ENCODE results near the gene UQCR10. TPM values are rescaled to one million over a fixed set of nuclear protein-coding genes. Genes with fewer than 3 reads are reported as not detected.

The UQCR10 gene
- total RNA-seq, 2 experiments from 2014 or later = 86.4 to 89.5 TPM

DNA sequence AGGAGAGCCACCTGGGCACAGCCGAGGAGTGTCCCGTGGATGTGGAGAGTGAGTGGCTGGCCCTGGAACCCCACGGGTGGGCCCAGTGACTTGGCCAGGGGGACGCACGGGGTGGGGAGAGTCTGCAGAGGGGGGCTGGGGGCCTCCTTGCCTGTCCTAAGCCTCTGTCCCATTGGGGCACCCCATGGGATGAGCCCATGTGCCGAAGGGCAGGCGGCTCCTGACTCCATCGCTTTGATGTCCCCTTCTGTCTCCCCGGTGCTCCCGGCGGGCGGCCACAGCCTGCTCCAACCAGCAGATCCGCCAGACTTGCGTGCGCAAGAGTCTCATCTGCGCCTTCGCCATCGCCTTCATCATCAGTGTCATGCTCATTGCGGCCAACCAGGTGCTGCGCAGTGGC is 38.0 kb upstream of the UQCR10 start:
- Mint-ChIP-seq H3K4me1 (no peaks in the 10 kb centered on the region), H3K36me3 (ENCODE audit: low read depth) (no peaks in the 10 kb centered on the region), H3K27ac (no peak overlapping the region), H3K4me3 (no peak overlapping the region), H3K9me3 (no peaks in the 10 kb centered on the region), H3K27me3 (no peaks in the 10 kb centered on the region)
- ChIA-PET CTCF (no interaction called here), POLR2A (no interaction called here)
- no peak for DNase-seq

GRCh38 chr22:29731058-29731850 is 35.9 kb upstream of the UQCR10 start:
- Mint-ChIP-seq H3K27me3 (no peaks in the 10 kb centered on the region), H3K4me1 (no peaks in the 10 kb centered on the region), H3K36me3 (ENCODE audit: low read depth) (no peaks in the 10 kb centered on the region), H3K27ac (no peak overlapping the region), H3K9me3 (no peaks in the 10 kb centered on the region), H3K4me3 (no peak overlapping the region)
- CTCF ChIA-PET = no interaction called here
- no peak for DNase-seq
- POLR2A ChIA-PET = no interaction called here

DNA sequence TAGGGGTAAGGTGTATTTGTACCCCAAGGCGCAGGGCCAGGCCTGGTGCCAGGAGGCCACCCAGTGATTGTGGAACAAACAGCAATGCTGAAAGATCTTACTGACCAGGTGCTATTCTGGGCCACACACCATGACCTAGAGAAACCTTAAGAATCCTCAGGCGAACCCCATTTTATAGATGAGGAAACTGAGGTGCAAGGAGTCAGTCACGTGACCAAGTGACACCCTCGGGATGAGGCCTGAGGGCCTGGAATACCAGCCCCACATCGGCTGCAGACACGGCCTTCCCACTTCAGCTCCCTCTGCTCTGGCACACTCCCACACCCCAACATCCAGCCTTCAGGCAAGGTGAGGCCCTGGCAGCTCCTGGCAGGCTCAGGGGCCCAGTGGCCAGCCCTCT is 34.3 kb upstream of the UQCR10 start:
- H3K27me3 Mint-ChIP-seq = no peaks in the 10 kb centered on the region
- no peak overlapping the region for H3K4me3 Mint-ChIP-seq
- H3K36me3 Mint-ChIP-seq (ENCODE audit: low read depth) = no peaks in the 10 kb centered on the region
- H3K4me1 Mint-ChIP-seq = no peaks in the 10 kb centered on the region
- ChIA-PET POLR2A (interaction anchor here (0.6 kb wide), 1 partner anchor 144 kb away, joined by 3 read pairs; no protein-coding TSS in a partner anchor), CTCF (interaction anchor here (0.9 kb wide), 1 partner anchor 31 kb away, joined by 4 read pairs; no protein-coding TSS in a partner anchor)
- no peak for DNase-seq
- no peaks in the 10 kb centered on the region for H3K9me3 Mint-ChIP-seq
- H3K27ac Mint-ChIP-seq = no peak overlapping the region

DNA sequence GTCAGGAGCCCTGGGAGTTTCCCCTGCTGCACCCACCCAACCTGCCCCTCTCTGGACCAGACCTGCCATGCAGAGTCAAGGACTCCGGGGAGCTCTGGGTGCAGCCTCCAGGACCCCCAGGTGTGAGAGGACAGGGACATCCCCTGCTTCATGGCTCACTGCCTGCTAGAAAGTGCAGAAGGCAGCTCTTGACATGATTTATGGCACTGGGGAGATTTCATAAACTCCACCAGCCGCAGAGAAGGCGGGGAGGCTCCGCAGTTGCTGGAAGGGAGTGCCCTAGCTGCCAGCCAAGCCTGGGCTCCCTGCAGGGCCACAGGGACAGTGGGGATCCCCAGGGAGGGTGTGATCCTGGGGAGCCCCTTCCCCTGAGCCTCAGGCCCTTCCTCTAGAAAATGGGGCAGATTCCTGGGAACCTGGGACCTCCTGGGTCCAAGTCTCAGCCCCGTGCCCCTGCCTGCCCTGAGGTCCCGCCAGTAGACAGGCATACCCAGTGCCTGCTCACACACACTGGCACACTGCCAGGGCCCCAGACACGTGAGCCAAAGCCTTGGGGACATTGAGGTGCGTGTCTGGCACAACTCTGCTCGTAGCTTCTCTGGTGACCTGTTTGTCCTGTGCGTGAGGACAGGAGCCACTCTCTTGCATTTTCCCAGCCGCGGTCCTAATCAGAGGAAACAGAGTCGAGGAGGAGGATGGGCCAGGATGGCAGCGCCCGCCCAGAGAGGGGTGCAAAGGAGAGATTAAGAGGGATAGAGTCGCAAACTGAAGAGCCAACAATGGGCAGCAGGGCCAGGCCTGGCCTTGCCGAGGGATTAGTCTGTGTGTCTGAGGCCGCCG is 33.6 kb upstream of the UQCR10 start:
- Mint-ChIP-seq H3K27me3 (no peaks in the 10 kb centered on the region), H3K27ac (no peak overlapping the region), H3K4me3 (no peak overlapping the region), H3K9me3 (no peaks in the 10 kb centered on the region), H3K4me1 (no peaks in the 10 kb centered on the region), H3K36me3 (ENCODE audit: low read depth) (no peaks in the 10 kb centered on the region)
- ChIA-PET CTCF (no interaction called here), POLR2A (interaction anchor here (0.6 kb wide), 1 partner anchor 144 kb away, joined by 3 read pairs; no protein-coding TSS in a partner anchor)
- DNase-seq = no peak

GRCh38 chr22:29734406-29734805 is 32.8 kb upstream of the UQCR10 start:
- H3K4me3 Mint-ChIP-seq = no peak overlapping the region
- ChIA-PET CTCF (no interaction called here), POLR2A (no interaction called here)
- no peaks in the 10 kb centered on the region for H3K4me1 Mint-ChIP-seq
- H3K27me3 Mint-ChIP-seq = no peaks in the 10 kb centered on the region
- no peak overlapping the region for H3K27ac Mint-ChIP-seq
- no peaks in the 10 kb centered on the region for H3K9me3 Mint-ChIP-seq
- no peaks in the 10 kb centered on the region for H3K36me3 Mint-ChIP-seq (ENCODE audit: low read depth)
- no peak for DNase-seq

- no peaks in the 10 kb centered on the region for H3K4me1 Mint-ChIP-seq
Measured at GRCh38 chr22:29734838-29735237, 32.3 kb upstream of the UQCR10 start.

DNA sequence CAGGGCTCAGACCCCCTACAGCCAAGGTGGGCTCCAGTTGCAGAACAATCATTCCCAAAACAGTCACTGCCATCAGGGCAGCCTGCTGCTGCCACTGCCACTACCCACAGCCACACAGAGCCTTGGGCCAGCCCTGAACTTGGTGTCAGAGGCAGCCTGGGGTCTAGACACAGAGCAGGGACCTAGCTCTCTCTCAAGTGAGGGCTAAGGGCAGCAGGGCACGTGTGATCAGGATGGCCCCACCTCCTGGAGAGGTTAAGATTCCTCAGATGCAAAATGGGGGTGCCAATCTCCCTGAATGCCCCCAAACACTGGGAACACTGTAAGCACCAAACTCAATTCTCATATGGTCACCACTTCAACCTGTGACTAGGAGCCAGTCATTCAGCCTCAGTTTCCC is 31.8 kb upstream of the UQCR10 start:
- Mint-ChIP-seq H3K4me1 (no peaks in the 10 kb centered on the region), H3K9me3 (no peaks in the 10 kb centered on the region), H3K36me3 (ENCODE audit: low read depth) (no peaks in the 10 kb centered on the region), H3K4me3 (no peak overlapping the region), H3K27me3 (no peaks in the 10 kb centered on the region), H3K27ac (no peak overlapping the region)
- POLR2A ChIA-PET = no interaction called here
- no peak for DNase-seq
- CTCF ChIA-PET = no interaction called here

More at GRCh38 chr22:29734838-29735237, 32.3 kb upstream of the UQCR10 start:
- DNase-seq = no peak
- Mint-ChIP-seq H3K27ac (no peak overlapping the region), H3K36me3 (ENCODE audit: low read depth) (no peaks in the 10 kb centered on the region), H3K27me3 (no peaks in the 10 kb centered on the region), H3K9me3 (no peaks in the 10 kb centered on the region), H3K4me3 (no peak overlapping the region)
- ChIA-PET CTCF (no interaction called here), POLR2A (no interaction called here)

GRCh38 chr22:29737251-29738117 is 29.7 kb upstream of the UQCR10 start:
- CTCF ChIA-PET = interaction anchor here (1.1 kb wide), 1 partner anchor 36 kb away, joined by 3 read pairs; no protein-coding TSS in a partner anchor
- POLR2A ChIA-PET = no interaction called here
- H3K4me1 Mint-ChIP-seq = no peaks in the 10 kb centered on the region
- no peak for DNase-seq
- H3K36me3 Mint-ChIP-seq (ENCODE audit: low read depth) = no peaks in the 10 kb centered on the region
- H3K9me3 Mint-ChIP-seq = no peaks in the 10 kb centered on the region
- no peak overlapping the region for H3K4me3 Mint-ChIP-seq
- no peak overlapping the region for H3K27ac Mint-ChIP-seq
- H3K27me3 Mint-ChIP-seq = no peaks in the 10 kb centered on the region

- H3K27ac Mint-ChIP-seq = no peak overlapping the region
- H3K9me3 Mint-ChIP-seq = no peaks in the 10 kb centered on the region
- no peak for DNase-seq
- POLR2A ChIA-PET = no interaction called here
- CTCF ChIA-PET = interaction anchor here (0.6 to 1.1 kb wide), 2 partner anchors 37 to 350 kb away, joined by 3 read pairs; partner anchors contain the start of gene AP1B1
- H3K4me3 Mint-ChIP-seq = no peak overlapping the region
- no peaks in the 10 kb centered on the region for H3K4me1 Mint-ChIP-seq
- H3K27me3 Mint-ChIP-seq = no peaks in the 10 kb centered on the region
- H3K36me3 Mint-ChIP-seq (ENCODE audit: low read depth) = no peaks in the 10 kb centered on the region
Measured at GRCh38 chr22:29738118-29738815, 28.9 kb upstream of the UQCR10 start.

DNA sequence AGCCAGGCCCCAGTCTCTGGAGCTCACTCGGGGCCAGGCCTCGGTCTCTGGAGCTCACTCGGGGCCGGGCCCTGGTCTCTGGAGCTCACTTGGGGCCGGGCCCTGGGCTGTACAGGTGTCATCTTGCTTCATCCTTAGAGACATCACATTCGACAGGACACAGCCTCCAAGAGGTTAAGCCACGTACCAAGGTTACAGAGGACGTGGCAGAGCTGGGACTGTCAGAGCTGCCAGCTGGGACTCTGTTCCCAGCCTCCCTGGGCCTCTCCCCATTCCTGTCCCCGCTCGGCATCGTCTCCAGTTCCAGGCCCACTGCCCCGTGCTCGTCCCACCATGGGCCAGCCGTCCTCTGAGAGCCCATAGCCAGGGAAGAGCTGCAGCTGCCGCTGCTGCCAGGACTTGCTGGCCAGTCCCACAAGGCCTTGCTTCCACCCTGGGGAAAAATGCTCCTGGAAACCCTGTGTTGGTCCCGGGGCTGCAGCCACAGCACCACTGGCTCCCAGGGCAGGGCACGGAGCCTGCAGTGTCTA is 27.8 kb upstream of the UQCR10 start:
- no peaks in the 10 kb centered on the region for H3K4me1 Mint-ChIP-seq
- H3K9me3 Mint-ChIP-seq = no peaks in the 10 kb centered on the region
- CTCF ChIA-PET = no interaction called here
- POLR2A ChIA-PET = interaction anchor here (0.5 kb wide), 1 partner anchor 18 kb away, joined by 3 read pairs; no protein-coding TSS in a partner anchor
- no peak overlapping the region for H3K4me3 Mint-ChIP-seq
- H3K27ac Mint-ChIP-seq = no peak overlapping the region
- H3K27me3 Mint-ChIP-seq = no peaks in the 10 kb centered on the region
- no peaks in the 10 kb centered on the region for H3K36me3 Mint-ChIP-seq (ENCODE audit: low read depth)
- no peak for DNase-seq

DNA sequence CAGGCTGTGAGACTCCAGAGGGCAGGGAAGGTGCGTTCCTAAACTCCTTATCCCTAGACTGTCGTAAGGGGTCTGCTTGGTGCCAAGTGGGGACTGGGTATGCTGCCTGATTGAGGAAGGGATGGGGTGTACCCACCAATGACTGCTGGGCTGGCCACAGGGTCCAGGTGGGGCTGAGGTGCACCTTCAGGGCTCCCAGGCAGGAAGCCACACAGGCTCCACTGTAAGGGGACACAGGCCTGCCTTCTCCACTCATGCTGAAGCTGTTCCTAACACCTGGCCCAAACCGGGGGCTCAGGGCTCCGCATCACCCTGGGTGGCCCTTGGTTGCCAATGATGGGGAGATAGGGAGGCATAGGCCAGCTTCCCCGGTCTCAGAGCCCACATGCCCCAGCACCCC is 27.0 kb upstream of the UQCR10 start:
- ChIA-PET POLR2A (no interaction called here), CTCF (no interaction called here)
- no peak for DNase-seq

DNA sequence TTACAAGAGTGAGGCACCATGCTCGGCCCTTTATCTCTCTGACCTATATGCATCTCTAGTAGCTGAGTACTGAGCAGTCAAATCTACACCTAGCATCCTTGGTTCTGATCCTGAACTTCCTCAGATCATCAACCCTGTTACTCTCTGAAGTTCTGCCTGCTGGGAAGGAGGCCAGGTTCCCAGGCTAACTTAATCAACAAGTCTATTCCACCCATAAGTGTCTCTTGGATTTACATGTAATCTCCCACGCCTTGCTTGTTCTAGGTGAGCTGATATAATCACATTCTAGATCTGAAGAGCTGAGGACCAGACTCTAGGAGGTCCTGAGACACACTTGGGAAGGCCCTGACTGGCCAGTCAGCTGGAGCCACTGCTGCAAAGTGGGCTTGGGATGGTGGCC is 25.2 kb upstream of the UQCR10 start:
- Mint-ChIP-seq H3K4me3 (no peak overlapping the region), H3K9me3 (no peaks in the 10 kb centered on the region), H3K36me3 (ENCODE audit: low read depth) (peaks cover 8% of the 10 kb centered on the region), H3K4me1 (no peaks in the 10 kb centered on the region), H3K27ac (no peak overlapping the region), H3K27me3 (no peaks in the 10 kb centered on the region)
- ChIA-PET POLR2A (interaction anchor here (0.9 to 1.1 kb wide), 3 partner anchors 9 to 25 kb away, joined by 3 read pairs; partner anchors contain the start of gene ZMAT5), CTCF (no interaction called here)
- DNase-seq = no peak

More for the DNA sequence above, 27.0 kb upstream of the UQCR10 start:
- no peak overlapping the region for H3K27ac Mint-ChIP-seq
- H3K4me3 Mint-ChIP-seq = no peak overlapping the region
- no peaks in the 10 kb centered on the region for H3K36me3 Mint-ChIP-seq (ENCODE audit: low read depth)
- H3K4me1 Mint-ChIP-seq = no peaks in the 10 kb centered on the region
- H3K27me3 Mint-ChIP-seq = no peaks in the 10 kb centered on the region
- H3K9me3 Mint-ChIP-seq = no peaks in the 10 kb centered on the region

Measured in activated CD4-positive, alpha-beta memory T cell treated with anti-CD3 and anti-CD28 coated beads, Interleukin-2, amount 10 ng/mL, durations not matched to agents 7 days and 5 days (primary cell).